Measurements from ENCODE around the gene GRIN2A. TPM values are rescaled to one million over a fixed set of nuclear protein-coding genes. Genes with fewer than 3 reads are reported as not detected.

Gene GRIN2A
- total and polyA plus RNA-seq, 2 of the 13 experiments (the other 11 are each of a cell fraction or from before 2014, with no cell fraction given): not detected

GRCh38 chr16:10219742-10220141 is 37.5 kb upstream of the GRIN2A start (continued):
- 0 out of 2 replicates have a peak, but pooled peaks have one; percentile 14 for TF ChIP-seq PPARG (CRISPR knock-in tag; conservative IDR thresholded peaks at IDR 0.05)
- 0 out of 2 replicates have a peak, but pooled peaks have one; percentile 51 for TF ChIP-seq ZFP37 (CRISPR knock-in tag; IDR thresholded peaks at IDR 0.05; ENCODE audit: borderline replicate concordance)
- TF ChIP-seq PCBP2 (optimal IDR thresholded peaks at IDR 0.05; ENCODE audit: low read depth, low read length, poor library complexity, severe bottlenecking): peak; percentile 72
- TF ChIP-seq ZNF878 (CRISPR knock-in tag; IDR thresholded peaks at IDR 0.05): peak; percentile 97
- no peak for TF ChIP-seq ZMAT3 (CRISPR knock-in tag; conservative IDR thresholded peaks at IDR 0.05)
- TF ChIP-seq EP300 (IDR thresholded peaks at IDR 0.05; ENCODE audit: low read depth in 2 of 2, low read length in 2 of 2): peak in 1 of 2 experiments; percentile 18; a peak in 1 of 4 replicates
- TF ChIP-seq EP300 (CRISPR knock-in tag; IDR thresholded peaks at IDR 0.05; ENCODE audit: borderline replicate concordance): no peak
- no peak for TF ChIP-seq HNF4G (IDR thresholded peaks at IDR 0.05; ENCODE audit: borderline replicate concordance, low read depth, low read length)
- peak; percentile 61; the same call in 1 of the 2 replicates for TF ChIP-seq HNF4G (CRISPR knock-in tag; IDR thresholded peaks at IDR 0.05; ENCODE audit: borderline replicate concordance, low read depth)
- TF ChIP-seq MIER3 (CRISPR knock-in tag; IDR thresholded peaks at IDR 0.05; ENCODE audit: borderline replicate concordance): peak; percentile 40; the same call in 1 of the 2 replicates
- TF ChIP-seq, protein P1, sequence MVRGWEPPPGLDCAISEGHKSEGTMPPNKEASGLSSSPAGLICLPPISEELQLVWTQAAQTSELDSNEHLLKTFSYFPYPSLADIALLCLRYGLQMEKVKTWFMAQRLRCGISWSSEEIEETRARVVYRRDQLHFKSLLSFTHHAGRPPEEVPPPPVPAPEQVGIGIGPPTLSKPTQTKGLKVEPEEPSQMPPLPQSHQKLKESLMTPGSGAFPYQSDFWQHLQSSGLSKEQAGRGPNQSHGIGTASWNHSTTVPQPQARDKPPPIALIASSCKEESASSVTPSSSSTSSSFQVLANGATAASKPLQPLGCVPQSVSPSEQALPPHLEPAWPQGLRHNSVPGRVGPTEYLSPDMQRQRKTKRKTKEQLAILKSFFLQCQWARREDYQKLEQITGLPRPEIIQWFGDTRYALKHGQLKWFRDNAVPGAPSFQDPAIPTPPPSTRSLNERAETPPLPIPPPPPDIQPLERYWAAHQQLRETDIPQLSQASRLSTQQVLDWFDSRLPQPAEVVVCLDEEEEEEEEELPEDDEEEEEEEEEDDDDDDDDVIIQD (CRISPR knock-in tag; IDR thresholded peaks at IDR 0.05; ENCODE audit: low read depth): 0 out of 2 replicates have a peak, but pooled peaks have one; percentile 37
- no peak for TF ChIP-seq NFE2L2 (IDR thresholded peaks at IDR 0.05; ENCODE audit: low read length)
- TF ChIP-seq HNRNPK (IDR thresholded peaks at IDR 0.05; ENCODE audit: low read depth, low read length, poor library complexity, severe bottlenecking): peak; percentile 96
- peak; percentile 80 for TF ChIP-seq HNF4A (CRISPR knock-in tag; IDR thresholded peaks at IDR 0.05)
- TF ChIP-seq FOXC1 (CRISPR knock-in tag; IDR thresholded peaks at IDR 0.05; ENCODE audit: borderline replicate concordance): no peak
- peak; percentile 34; the same call in 1 of the 2 replicates for TF ChIP-seq FOXP4 (CRISPR knock-in tag; IDR thresholded peaks at IDR 0.05)
- TF ChIP-seq, protein P2, sequence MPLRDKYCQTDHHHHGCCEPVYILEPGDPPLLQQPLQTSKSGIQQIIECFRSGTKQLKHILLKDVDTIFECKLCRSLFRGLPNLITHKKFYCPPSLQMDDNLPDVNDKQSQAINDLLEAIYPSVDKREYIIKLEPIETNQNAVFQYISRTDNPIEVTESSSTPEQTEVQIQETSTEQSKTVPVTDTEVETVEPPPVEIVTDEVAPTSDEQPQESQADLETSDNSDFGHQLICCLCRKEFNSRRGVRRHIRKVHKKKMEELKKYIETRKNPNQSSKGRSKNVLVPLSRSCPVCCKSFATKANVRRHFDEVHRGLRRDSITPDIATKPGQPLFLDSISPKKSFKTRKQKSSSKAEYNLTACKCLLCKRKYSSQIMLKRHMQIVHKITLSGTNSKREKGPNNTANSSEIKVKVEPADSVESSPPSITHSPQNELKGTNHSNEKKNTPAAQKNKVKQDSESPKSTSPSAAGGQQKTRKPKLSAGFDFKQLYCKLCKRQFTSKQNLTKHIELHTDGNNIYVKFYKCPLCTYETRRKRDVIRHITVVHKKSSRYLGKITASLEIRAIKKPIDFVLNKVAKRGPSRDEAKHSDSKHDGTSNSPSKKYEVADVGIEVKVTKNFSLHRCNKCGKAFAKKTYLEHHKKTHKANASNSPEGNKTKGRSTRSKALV (CRISPR knock-in tag; IDR thresholded peaks at IDR 0.05): no peak
- no peak for TF ChIP-seq NFKBIZ (CRISPR knock-in tag; IDR thresholded peaks at IDR 0.05)
- TF ChIP-seq MED1 (CRISPR knock-in tag; IDR thresholded peaks at IDR 0.05): peak; percentile 42; the same call in 1 of the 2 replicates
- peak; percentile 86 for TF ChIP-seq PAXIP1 (CRISPR knock-in tag; conservative IDR thresholded peaks at IDR 0.05)

Data from HepG2 (cell line).